Bone marrow (tissue), 2 donors: Measurements from ENCODE around the gene PARD3.

Source experiments
- DNase-seq, 2 donors: peaks; one replicate each; lab custom pipeline; 2025; lab: John Stamatoyannopoulos, UW

PARD3 gene

GRCh38 chr10:34537629-34538231 lies 277.4 kb downstream of the PARD3 start:
- DNase-seq = no peak

DNA sequence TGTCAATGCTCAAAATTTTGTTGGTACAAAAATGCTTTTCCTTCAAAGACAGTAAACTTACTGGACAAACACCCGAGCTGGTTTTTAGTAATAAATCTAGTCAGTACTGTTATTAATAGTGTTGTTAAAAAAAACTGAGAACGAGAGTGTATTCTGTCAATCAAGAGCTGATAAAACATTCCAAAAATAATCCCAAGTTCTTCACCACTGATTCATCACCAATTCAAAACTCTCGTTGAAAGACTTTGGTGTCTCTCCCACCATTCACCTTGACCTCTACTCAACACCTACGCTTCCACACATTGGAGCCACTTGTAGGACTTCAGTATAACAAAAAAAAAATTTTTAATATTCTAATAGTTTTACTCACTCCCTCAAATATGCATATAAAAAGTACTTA lies 279.2 kb downstream of the PARD3 start:
- no peak for DNase-seq

- no peak for DNase-seq
Observed at GRCh38 chr10:34530778-34531177, 284.3 kb downstream of the PARD3 start.

- no peak for DNase-seq
Observed at GRCh38 chr10:34528320-34528719, 286.8 kb downstream of the PARD3 start.

GRCh38 chr10:34526758-34527730 lies 288.1 kb downstream of the PARD3 start:
- DNase-seq = no peak

DNA sequence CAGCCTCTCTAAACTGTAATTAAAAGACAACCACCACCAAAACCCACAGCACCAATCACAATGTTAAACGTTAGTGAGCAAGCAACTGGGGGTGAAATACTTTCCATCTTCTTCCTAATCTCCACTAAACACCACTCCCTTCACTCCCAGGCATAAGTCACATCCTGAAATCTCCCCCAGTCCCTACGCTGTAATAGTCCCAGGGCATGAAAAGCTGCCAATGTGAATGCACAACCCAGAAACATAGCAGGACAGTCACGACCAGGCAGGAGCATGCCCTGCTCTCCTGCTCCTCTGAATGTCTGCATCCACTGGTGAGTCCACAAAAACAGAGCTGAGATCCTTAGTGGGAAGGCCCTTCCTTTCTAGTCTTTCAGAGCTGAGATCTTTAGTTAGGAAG lies 288.9 kb downstream of the PARD3 start:
- DNase-seq = no peak

DNA sequence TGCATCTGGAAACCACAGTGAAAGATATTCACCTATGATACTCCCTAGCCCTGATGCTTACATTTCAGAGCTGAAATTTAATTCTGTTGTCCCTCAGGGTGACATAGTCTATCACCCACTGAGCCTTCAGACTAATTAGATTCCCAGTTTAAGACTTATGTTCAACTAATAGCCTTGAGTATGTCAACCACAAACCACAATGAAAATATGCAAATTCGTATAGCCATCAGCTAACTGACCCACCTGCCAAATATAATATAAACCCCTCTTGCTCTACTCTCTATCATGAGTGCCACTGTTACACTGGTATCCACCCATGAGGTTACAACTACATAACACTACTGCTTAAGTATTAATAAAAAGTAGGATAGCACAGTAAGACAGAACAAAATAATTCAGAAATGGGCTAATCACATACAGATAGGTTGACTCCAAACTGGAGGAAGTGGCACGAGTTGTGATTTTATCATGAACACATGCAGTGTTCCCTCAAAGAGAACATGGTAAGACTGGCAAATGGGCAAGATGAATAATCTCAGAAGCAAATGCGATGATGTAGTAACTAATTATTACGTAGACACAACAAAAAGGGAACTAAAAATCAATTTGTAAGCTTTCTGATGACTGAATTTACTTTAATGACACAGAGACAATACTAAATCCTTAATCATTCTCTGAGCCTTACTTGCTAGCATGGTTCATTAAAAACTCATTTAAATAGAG lies 290.6 kb downstream of the PARD3 start:
- DNase-seq = no peak

DNA sequence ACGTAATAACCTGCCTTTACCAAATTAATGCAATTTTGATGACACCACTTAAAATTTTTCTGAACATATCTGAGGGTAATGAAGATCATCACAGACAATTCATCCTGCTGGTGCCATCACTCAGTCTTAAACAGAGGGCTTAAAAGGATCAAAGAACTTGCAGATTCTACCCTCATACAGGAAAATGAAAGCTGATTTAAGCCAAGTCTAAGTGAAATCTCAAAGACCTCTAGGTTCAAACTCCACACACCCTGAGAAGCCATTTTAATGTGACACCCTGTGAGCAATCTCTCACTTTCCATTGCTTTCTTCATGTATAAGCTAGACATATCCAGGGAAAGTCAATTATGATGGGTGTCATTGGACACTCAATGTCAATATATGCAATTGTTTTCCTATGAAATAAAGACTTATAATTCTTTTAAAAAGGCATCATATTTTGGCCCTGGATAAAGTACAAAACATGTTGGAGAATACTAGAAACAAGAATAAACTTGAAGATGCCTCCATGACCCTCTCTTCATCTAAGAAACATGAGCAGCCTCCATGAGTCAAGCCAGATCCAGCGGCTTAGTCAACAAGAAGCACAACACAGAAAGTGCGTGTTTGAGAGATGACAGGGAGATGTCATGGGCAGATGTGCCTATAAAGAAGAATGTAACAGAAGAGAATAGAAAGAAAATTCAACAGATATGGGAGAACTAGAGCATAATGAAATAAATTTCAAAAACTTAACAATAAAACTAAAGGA lies 291.9 kb downstream of the PARD3 start:
- DNase-seq = no peak

DNA sequence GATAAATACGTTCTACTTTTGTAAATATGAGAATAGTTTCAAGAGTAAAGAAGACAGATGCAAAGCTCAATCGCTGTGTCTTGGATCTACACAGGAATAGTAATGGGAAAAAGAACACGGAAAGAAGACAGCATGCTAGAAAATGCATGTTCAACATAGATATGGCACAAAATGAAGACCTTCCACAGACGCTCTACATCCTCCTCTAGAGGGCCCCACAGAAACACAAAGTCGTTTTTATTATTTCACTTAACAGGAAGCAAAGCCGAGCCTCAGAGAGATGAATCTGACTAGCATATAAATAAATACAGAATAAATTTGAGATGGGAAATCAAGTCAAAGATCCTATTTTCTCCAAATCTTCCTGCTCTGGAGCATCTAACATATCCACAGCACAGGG lies 292.6 kb downstream of the PARD3 start:
- DNase-seq = no peak

DNA sequence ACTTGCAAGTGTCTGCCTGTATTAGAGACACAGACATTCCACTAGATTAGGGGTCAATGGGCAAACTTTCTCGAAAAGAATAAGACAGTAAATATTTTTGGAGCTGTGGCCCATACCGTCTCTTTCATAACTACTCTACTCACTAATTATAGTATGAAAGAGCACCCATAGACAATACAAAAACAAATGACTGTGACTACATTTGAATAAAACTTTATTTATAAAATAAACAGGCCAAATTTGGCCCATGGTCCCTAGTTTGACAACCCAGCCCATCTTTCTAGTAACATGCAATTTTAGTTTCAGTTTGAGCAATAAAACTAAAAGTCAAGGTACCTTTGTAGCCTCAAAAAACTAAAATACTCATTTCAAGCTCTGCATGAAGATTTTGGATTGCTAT lies 294.6 kb downstream of the PARD3 start:
- DNase-seq = no peak

GRCh38 chr10:34520084-34520483 lies 295.0 kb downstream of the PARD3 start:
- no peak for DNase-seq

- no peak for DNase-seq
Observed at GRCh38 chr10:34514290-34514689, 300.8 kb downstream of the PARD3 start.

DNA sequence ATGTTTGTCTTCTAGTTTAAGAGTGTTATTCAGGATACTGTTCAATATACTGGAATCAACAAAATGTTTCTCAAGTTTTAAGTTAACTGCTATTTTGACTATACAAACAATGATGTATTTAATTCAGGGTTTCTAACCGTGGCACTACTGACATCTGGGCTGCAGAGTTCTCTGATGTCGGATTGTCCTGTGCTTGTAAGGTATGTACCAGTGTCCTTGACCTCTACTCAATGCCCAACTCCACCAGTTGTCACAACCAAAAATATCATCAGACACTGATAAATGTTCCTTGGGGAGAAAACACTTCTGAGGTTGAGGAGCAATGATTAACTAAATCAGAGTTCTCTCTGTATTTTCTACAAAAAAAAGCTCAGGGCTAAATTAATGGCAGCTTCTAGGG lies 301.5 kb downstream of the PARD3 start:
- no peak for DNase-seq

- DNase-seq = no peak
Observed at GRCh38 chr10:34507217-34507616, 307.9 kb downstream of the PARD3 start.

- no peak for DNase-seq
Observed at GRCh38 chr10:34506786-34507185, 308.3 kb downstream of the PARD3 start.

DNA sequence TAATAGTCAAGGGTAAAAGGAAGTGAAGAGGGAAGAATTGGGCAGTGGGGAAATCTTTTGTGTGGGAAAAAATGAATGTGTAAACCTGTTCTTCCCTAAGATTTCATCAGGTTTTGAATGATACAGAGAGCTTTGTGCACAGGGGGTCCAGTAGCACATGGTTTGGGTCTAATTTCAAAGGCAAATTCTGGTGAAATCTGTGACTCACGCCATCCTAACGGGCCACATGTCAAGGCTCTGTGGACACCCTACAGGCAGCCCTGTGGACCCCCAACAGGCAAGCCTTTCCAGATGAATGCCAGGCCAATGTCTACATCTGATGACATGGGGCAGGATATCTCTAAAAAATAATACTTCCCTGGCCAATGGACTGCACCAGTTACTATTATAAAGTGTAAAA lies 309.8 kb downstream of the PARD3 start:
- no peak for DNase-seq

GRCh38 chr10:34504534-34504933 lies 310.6 kb downstream of the PARD3 start:
- no peak for DNase-seq

GRCh38 chr10:34503704-34504103 lies 311.4 kb downstream of the PARD3 start:
- DNase-seq = no peak

- DNase-seq = no peak
Observed at GRCh38 chr10:34499612-34500279, 315.4 kb downstream of the PARD3 start.

- DNase-seq = no peak
Observed at GRCh38 chr10:34498821-34499220, 316.3 kb downstream of the PARD3 start.

DNA sequence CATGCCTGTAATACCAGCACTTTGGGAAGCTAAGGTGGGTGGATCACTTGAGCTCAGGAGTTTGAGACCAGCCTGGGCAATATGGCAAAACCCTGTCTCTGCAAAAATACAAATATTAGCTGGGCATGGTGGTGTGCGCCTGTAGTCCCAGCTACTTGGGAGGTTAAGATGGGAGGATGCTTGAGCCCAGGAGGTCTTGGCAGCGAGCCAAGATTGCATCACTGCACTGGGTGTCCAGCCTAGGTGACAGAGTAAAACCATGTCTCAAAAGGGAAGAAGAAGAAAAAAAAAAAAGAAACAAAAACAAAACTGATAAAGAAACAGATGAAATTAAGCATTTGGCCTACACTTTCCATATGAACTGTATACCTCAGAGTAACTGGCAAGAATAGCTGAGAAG lies 319.2 kb downstream of the PARD3 start:
- no peak for DNase-seq

GRCh38 chr10:34494012-34494411 lies 321.1 kb downstream of the PARD3 start:
- DNase-seq = no peak
